Effector memory CD4-positive, alpha-beta T cell (primary cell): ENCODE data around the gene HDAC6.
"Not testable (repeated sequence)": the region's sequence is repeated elsewhere in the genome, so short reads cannot be mapped to it uniquely, and the experiment has no call there.

Experiments used
- DNase-seq, 3 donors: peaks; one replicate each; pipeline ENCODE4 v3.0.0-alpha.2; 2020
- H3K27ac ChIP-seq: 2 replicates; pipeline ENCODE4 v1.7.0; 2013; ENCODE audit warnings: mild to moderate bottlenecking, low read length, moderate library complexity; ENCODE audit not compliant: insufficient read depth, poor library complexity, severe bottlenecking
- H3K27me3 ChIP-seq: replicated peaks from 2 replicates; pipeline ENCODE4 v1.7.0; 2013; ENCODE audit warnings: mild to moderate bottlenecking, low read length; ENCODE audit not compliant: insufficient read depth, control insufficient read depth, poor library complexity, severe bottlenecking
- H3K36me3 ChIP-seq: 2 replicates; pipeline ENCODE4 v1.7.0; 2013; ENCODE audit warnings: mild to moderate bottlenecking, low read length, moderate library complexity; ENCODE audit not compliant: control insufficient read depth, insufficient read depth
- H3K4me1 ChIP-seq: 2 replicates; pipeline ENCODE4 v1.7.0; 2013; ENCODE audit warnings: low read length, mild to moderate bottlenecking; ENCODE audit not compliant: control insufficient read depth, insufficient read depth, poor library complexity, severe bottlenecking
- H3K4me3 ChIP-seq: 2 replicates; pipeline ENCODE4 v1.7.0; 2013; ENCODE audit warnings: low read length, low read depth, mild to moderate bottlenecking; ENCODE audit not compliant: insufficient read depth, poor library complexity, severe bottlenecking
- H3K9me3 ChIP-seq: 2 replicates; pipeline ENCODE4 v1.7.0; 2013; ENCODE audit warnings: mild to moderate bottlenecking, low read length, moderate library complexity; ENCODE audit not compliant: control insufficient read depth

HDAC6 gene

GRCh38 chrX:48872017-48872416 lies 70.2 kb downstream of the HDAC6 start:
- H3K4me1 ChIP-seq, H3K36me3 ChIP-seq, H3K27ac ChIP-seq, H3K4me3 ChIP-seq, H3K27me3 ChIP-seq, DNase-seq, H3K9me3 ChIP-seq: not testable (repeated sequence)
